ENCODE results near the gene FOXB2. TPM values are rescaled to one million over a fixed set of nuclear protein-coding genes. Genes with fewer than 3 reads are reported as not detected.
A peak's percentile ranks its signal among the peaks of the same experiment; 100 is the strongest.

The FOXB2 gene
- total and polyA plus RNA-seq, 2 of the 8 experiments (the other 6 are each of a cell fraction or from before 2014, with no cell fraction given) = 0.15 to 0.22 TPM

DNA sequence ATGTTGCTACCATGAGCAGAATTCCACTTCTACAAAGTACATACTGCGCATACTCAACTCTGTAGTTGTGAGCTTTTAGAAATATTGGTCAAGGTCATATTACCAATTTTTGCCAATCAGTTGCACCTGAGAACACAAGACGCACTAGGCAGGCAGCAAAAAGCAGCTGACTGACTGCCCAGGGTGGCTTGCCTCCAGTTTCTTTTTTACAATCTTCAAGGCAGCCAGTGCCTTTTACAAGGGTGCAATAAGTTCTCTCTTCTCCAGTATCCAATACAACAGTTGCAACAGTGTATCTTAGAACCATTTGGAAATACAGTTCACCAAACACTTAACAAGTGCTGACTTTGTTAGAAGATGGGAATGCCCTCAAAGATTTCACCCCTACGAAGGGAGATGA lies 16.1 kb upstream of the FOXB2 start:
- Histone ChIP-seq H3K56ac (replicated peaks; ENCODE audit: insufficient read length, low read depth, low read length) (no peak overlapping the region), H3K36me3 (ENCODE audit: control insufficient read depth in 2 of 4, insufficient read depth in 4 of 4, low read length in 3 of 4) (no peaks in the 10 kb centered on the region), H3K23me2 (ENCODE audit: low read depth, low read length) (no peaks in the 10 kb centered on the region), H3K14ac (ENCODE audit: insufficient read length) (no peak overlapping the region), H4K5ac (ENCODE audit: insufficient read length, low read depth, low read length) (no peak overlapping the region), H3K79me1 (ENCODE audit: low read depth, low read length) (no peaks in the 10 kb centered on the region), H2AK5ac (ENCODE audit: low read depth, low read length) (no peak overlapping the region), H3K9me3 (ENCODE audit: insufficient read depth in 2 of 2, low read depth in 1 of 2, low read length in 1 of 2) (no peaks in the 10 kb centered on the region), H3K4ac (replicated peaks; ENCODE audit: insufficient read length, low read depth, low read length) (no peak overlapping the region), H3K9ac (replicated peaks in 1 of 4; ENCODE audit: extremely low read depth in 1 of 4, low read depth in 3 of 4, low read length in 3 of 4) (no peak overlapping the region), H3K4me2 (ENCODE audit: insufficient read depth in 1 of 2, low read depth in 2 of 2, low read length in 2 of 2) (no peak overlapping the region), H3K4me1 (replicated peaks in 1 of 4; ENCODE audit: control insufficient read depth in 3 of 4, insufficient read depth in 4 of 4, low read length in 3 of 4) (no peaks in the 10 kb centered on the region), H2BK120ac (replicated peaks; ENCODE audit: low read depth, low read length) (no peak overlapping the region), H2BK5ac (ENCODE audit: low read depth, low read length) (no peak overlapping the region), H2BK20ac (ENCODE audit: low read length) (no peak overlapping the region), H3K4me3 (ENCODE audit: extremely low read depth in 1 of 4, insufficient read depth in 2 of 4, low read depth in 3 of 4, low read length in 4 of 4) (no peak overlapping the region), H3K23ac (ENCODE audit: insufficient read length) (no peak overlapping the region), H2BK12ac (ENCODE audit: low read depth, low read length) (no peak overlapping the region), H3K27me3 (replicated peaks in 1 of 4; ENCODE audit: control insufficient read depth in 3 of 4, extremely low read depth in 1 of 4, insufficient read depth in 3 of 4, low read length in 3 of 4) (no peaks in the 10 kb centered on the region), H2AFZ (ENCODE audit: low read length) (no peak overlapping the region), H2BK15ac (ENCODE audit: low read length) (no peak overlapping the region), H4K8ac (ENCODE audit: extremely low read depth, insufficient read depth, low read length) (no peak overlapping the region), H4K20me1 (replicated peaks in 1 of 2; ENCODE audit: control insufficient read depth in 1 of 2, insufficient read depth in 2 of 2, low read length in 2 of 2) (no peaks in the 10 kb centered on the region), H3K27ac (ENCODE audit: low read depth, low read length) (no peak overlapping the region), H4K91ac (replicated peaks; ENCODE audit: insufficient read length, low read length) (no peak overlapping the region), H3K18ac (ENCODE audit: extremely low read depth, low read length) (no peak overlapping the region), H3K79me2 (ENCODE audit: control insufficient read depth in 1 of 2, insufficient read depth in 2 of 2, low read length in 2 of 2) (no peaks in the 10 kb centered on the region)
- CTCF ChIA-PET (ENCODE audit: partially characterized antibody) = interaction anchor here (1.4 to 1.5 kb wide), 3 partner anchors 11 to 194 kb away, joined by 4 to 9 read pairs (median 4); no protein-coding TSS in a partner anchor
- TF ChIP-seq CBX5 (IDR thresholded peaks at IDR 0.05; ENCODE audit: low read depth, low read length) (no peak), GTF2F1 (IDR thresholded peaks at IDR 0.05; ENCODE audit: borderline replicate concordance, low read depth, low read length) (no peak), BACH1 (IDR thresholded peaks at IDR 0.05; ENCODE audit: low read length) (no peak)
- DNase-seq (ENCODE audit: low read depth in 1 of 2, low spot score in 2 of 2) = peak in 1 of 2 experiments; percentile 13
- POLR2A ChIA-PET (ENCODE audit: partially characterized antibody) = no interaction called here
- no peak for FAIRE-seq
- WGBS, 2 experiments (ENCODE audit: extremely low coverage in 1 of 2, insufficient coverage in 1 of 2, insufficient read length in 1 of 2, insufficient replicate concordance in 2 of 2, low coverage in 1 of 2, low lambda C conversion rate in 2 of 2, missing lambda C conversion rate in 1 of 2) = 87% methylated on average over 3 of the region's 3 CpGs; no CpG with 5 or more reads in 1 of the 2 experiments

Measured in H1 (cell line).